ENCODE measurements around the gene IRAG1.

Gene IRAG1

DNA sequence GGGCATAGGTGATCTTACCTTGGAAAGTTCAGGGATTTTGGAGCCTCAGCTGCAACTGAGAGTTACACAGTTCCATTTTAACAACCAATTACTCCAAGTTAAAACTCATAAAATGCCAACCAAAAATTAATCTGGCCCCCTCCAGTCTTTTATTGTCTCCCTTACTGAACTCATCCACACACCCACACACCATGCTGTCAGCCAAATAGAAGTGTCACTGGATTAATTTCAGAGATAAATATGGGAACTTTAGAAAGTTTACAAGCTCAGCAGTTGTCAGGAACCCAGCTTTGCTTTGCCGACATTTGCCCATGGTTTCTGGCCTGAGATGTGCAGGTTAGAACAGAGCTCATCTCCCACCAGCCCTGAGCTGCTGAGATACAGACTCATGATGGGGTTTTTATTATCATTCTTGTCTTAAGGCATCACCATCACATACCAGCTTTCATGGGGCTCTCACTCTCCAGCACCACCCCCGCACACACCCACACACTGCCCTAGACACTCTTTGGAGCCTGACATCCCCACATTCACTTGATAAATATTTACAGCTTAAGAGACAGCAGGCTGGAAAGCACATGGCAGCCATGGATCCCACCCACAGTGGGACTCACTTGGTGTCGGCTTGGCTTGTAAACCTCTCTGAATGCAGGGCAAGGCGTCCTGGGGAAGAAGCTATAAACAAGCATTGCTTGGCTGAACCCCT is 33.7 kb upstream of the IRAG1 start:
- H3K9me3 ChIP-seq (ENCODE audit: low read depth, low read length) = no peaks in the 10 kb centered on the region
- TF ChIP-seq EZH2 (IDR thresholded peaks at IDR 0.05) (no peak), POLR2AphosphoS5 (IDR thresholded peaks at IDR 0.05; ENCODE audit: borderline replicate concordance, low read depth, low read length) (no peak), FOXP2 (optimal IDR thresholded peaks at IDR 0.05; ENCODE audit: control extremely low read depth, extremely low read length, insufficient read depth) (no peak)
- H3K9ac ChIP-seq (ENCODE audit: insufficient read length) = no peak overlapping the region
- no peaks in the 10 kb centered on the region for H3K36me3 ChIP-seq (ENCODE audit: insufficient read depth, low read length)
- peak overlapping the region; percentile 64; the same call in 1 of the 2 replicates for H3K27ac ChIP-seq
- H3K4me3 ChIP-seq = no peak overlapping the region
- DNase-seq (ENCODE audit: low read depth, low spot score) = no peak

DNA sequence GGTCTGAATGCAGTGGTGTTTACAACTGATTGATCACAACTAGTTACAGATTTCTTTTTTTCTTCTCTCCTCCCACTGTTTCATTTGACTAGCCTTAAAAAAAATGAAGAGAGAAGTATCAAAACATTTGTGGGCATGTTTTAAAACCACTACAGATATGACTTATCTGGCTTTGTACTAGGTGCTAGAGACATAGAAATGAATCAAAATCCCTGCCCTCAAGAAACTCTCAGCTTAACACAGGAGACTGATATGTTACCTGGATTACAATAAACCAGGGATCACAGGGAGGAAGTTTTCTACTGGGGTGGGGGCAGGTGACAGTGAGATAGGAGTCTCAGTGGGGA is 32.3 kb upstream of the IRAG1 start:
- no peak for DNase-seq (ENCODE audit: low read depth, low spot score)
- no peaks in the 10 kb centered on the region for H3K9me3 ChIP-seq (ENCODE audit: low read depth, low read length)
- TF ChIP-seq EZH2 (IDR thresholded peaks at IDR 0.05) (no peak), POLR2AphosphoS5 (IDR thresholded peaks at IDR 0.05; ENCODE audit: borderline replicate concordance, low read depth, low read length) (no peak), FOXP2 (optimal IDR thresholded peaks at IDR 0.05; ENCODE audit: control extremely low read depth, extremely low read length, insufficient read depth) (no peak)
- no peaks in the 10 kb centered on the region for H3K36me3 ChIP-seq (ENCODE audit: insufficient read depth, low read length)
- H3K4me3 ChIP-seq = no peak overlapping the region
- H3K27ac ChIP-seq = no peak overlapping the region
- no peak overlapping the region for H3K9ac ChIP-seq (ENCODE audit: insufficient read length)

DNA sequence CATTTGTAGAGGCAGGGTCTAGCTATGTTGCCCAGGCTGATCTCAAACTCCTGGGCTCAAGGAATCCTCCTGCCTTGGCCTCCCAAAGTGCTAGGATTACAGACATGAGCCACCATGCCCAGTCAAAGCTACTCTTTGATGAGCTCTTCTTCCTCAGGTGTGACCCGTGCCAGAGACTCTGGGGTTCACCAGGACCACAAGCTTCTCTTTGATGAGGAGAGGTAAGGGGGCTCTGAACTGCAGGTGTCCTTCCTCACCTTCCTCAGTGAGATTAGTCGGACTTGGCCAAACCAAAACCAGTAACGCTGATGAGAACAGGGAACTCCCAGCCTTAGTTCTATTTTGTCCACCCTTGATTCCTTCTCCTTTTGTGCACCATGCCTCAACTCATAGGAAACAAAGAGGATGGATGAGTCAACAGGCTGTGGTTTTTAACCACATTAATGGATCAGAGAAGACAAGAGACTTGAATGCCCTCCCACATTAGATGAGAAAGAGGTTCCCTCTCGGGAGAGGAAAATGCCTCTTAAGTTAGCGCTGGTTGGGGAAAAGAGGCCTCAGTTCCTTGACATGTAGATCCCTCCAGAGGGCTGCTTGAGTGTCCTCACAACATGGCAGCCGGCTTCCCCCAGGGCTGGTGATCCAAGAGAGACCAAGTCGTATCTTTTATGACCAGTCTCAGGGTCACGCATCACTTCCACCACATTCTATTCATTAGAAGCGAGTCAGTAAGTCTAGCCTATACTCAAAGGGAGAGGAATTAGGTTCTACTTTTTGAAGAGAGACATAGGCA is 31.8 kb upstream of the IRAG1 start:
- no peak overlapping the region for H3K9ac ChIP-seq (ENCODE audit: insufficient read length)
- no peaks in the 10 kb centered on the region for H3K9me3 ChIP-seq (ENCODE audit: low read depth, low read length)
- H3K36me3 ChIP-seq (ENCODE audit: insufficient read depth, low read length) = no peaks in the 10 kb centered on the region
- no peak for TF ChIP-seq POLR2AphosphoS5 (IDR thresholded peaks at IDR 0.05; ENCODE audit: borderline replicate concordance, low read depth, low read length)
- no peak for TF ChIP-seq EZH2 (IDR thresholded peaks at IDR 0.05)
- TF ChIP-seq FOXP2 (optimal IDR thresholded peaks at IDR 0.05; ENCODE audit: control extremely low read depth, extremely low read length, insufficient read depth) = no peak
- H3K27ac ChIP-seq = no peak overlapping the region
- DNase-seq (ENCODE audit: low read depth, low spot score) = no peak
- H3K4me3 ChIP-seq = no peak overlapping the region

DNA sequence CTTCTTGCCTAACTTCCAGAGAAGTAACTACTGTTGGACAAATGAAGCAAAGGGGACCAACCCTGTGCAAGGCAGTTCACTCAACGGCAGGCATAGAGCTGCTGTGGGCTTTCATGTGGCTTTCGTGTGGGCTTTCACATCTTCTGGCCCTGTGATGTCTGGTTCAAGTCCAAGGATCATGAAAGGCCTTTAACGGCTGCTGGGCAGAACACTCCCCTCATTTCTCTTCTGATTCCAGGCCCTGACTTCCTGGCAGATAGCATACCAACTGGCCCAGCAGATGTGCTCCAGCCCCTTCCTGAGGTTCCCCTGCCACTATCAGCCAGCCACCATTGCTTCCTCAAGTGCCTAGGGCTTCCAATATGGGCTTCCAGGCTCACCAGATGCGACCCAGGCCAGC is 28.8 kb upstream of the IRAG1 start:
- H3K9ac ChIP-seq (ENCODE audit: insufficient read length) = no peak overlapping the region
- H3K27ac ChIP-seq = no peak overlapping the region
- H3K9me3 ChIP-seq (ENCODE audit: low read depth, low read length) = no peaks in the 10 kb centered on the region
- H3K36me3 ChIP-seq (ENCODE audit: insufficient read depth, low read length) = no peaks in the 10 kb centered on the region
- TF ChIP-seq POLR2AphosphoS5 (IDR thresholded peaks at IDR 0.05; ENCODE audit: borderline replicate concordance, low read depth, low read length) (no peak), FOXP2 (optimal IDR thresholded peaks at IDR 0.05; ENCODE audit: control extremely low read depth, extremely low read length, insufficient read depth) (no peak)
- H3K4me3 ChIP-seq = no peak overlapping the region
- DNase-seq (ENCODE audit: low read depth, low spot score) = no peak

DNA sequence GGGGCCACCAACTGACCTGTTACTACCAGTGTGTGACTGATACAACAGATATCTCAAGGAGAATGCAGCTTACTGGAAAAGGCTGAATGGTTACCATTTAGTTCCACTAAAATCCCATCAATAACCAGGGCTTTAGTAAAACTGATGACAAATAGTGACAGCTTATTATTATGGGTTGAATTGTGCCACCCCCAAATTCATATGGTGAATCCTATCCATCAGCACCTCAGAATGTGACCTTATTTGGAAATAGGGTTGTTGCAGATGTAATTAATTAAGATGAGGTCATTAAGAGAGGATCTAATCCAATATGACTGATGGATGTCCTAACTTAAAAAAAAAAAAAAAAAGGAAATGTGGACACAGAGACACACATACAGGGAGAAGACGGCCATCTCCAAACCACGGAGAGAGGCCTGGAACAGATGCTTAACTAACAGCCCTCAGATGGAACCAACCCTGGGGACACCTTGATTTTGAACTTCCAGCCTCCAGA is 27.4 kb upstream of the IRAG1 start:
- no peak for DNase-seq (ENCODE audit: low read depth, low spot score)
- H3K27ac ChIP-seq = no peak overlapping the region
- no peaks in the 10 kb centered on the region for H3K9me3 ChIP-seq (ENCODE audit: low read depth, low read length)
- no peak overlapping the region for H3K4me3 ChIP-seq
- no peaks in the 10 kb centered on the region for H3K36me3 ChIP-seq (ENCODE audit: insufficient read depth, low read length)
- no peak overlapping the region for H3K9ac ChIP-seq (ENCODE audit: insufficient read length)
- no peak for TF ChIP-seq POLR2AphosphoS5 (IDR thresholded peaks at IDR 0.05; ENCODE audit: borderline replicate concordance, low read depth, low read length)
- no peak for TF ChIP-seq EZH2 (IDR thresholded peaks at IDR 0.05)
- TF ChIP-seq FOXP2 (optimal IDR thresholded peaks at IDR 0.05; ENCODE audit: control extremely low read depth, extremely low read length, insufficient read depth) = no peak

DNA sequence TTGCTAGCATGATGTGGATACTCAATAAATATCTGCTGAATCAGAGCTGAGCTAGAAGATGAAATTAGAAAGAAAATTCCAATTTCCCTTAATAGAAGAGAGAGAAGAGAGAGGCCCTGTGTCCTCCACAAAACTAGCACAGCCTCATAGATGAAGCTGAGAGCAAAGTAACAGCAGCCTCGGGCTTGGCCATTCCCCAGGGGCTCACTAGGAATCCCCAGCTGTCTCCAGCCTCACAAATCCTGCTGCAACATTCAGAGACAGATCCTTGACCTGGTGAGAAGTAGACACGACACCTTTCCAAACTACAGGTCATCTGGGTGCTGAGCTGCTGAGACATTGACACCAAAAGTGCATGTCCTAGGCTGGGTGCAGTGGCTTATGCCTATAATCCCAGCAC is 26.1 kb upstream of the IRAG1 start:
- Histone ChIP-seq H3K27ac (no peak overlapping the region), H3K36me3 (ENCODE audit: insufficient read depth, low read length) (no peaks in the 10 kb centered on the region), H3K9ac (ENCODE audit: insufficient read length) (no peak overlapping the region), H3K4me3 (no peak overlapping the region), H3K9me3 (ENCODE audit: low read depth, low read length) (no peaks in the 10 kb centered on the region)
- TF ChIP-seq EZH2 (IDR thresholded peaks at IDR 0.05) (no peak), POLR2AphosphoS5 (IDR thresholded peaks at IDR 0.05; ENCODE audit: borderline replicate concordance, low read depth, low read length) (no peak), FOXP2 (optimal IDR thresholded peaks at IDR 0.05; ENCODE audit: control extremely low read depth, extremely low read length, insufficient read depth) (no peak)
- no peak for DNase-seq (ENCODE audit: low read depth, low spot score)

DNA sequence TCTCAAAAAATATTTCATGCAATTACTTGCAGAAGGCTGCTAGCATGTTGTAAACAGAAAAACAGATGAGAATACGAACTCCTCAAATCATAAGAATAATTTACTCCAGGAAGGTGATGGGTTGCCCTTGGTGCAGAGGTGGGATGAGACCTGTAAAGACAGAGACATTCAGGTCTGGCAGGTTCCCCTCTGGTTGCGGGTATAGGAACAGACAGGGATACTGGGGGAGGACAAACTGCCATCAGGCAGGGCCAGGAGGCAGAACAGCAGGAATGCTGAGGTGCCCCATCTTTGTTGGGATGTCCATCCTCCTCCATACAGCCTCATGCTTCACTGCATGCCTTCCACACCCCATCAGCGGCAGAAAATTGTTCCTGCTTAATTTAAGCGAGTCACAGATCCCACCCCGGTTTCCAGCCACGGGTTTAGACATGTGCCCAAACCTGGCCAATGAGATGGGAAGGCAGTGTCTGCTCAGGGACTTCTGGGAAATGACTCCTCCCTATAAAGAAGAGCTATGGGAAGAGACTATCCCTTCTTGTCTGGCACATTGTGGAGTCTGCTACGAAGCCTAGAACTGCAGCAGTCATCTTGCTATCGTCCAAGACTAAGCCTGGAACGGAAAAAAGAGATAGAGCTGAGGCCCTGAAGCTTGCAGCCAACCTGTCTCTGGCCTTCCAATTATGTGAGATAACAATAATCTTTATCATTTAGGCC is 23.1 kb upstream of the IRAG1 start:
- Histone ChIP-seq H3K4me3 (no peak overlapping the region), H3K27ac (no peak overlapping the region), H3K36me3 (ENCODE audit: insufficient read depth, low read length) (no peaks in the 10 kb centered on the region), H3K9ac (ENCODE audit: insufficient read length) (no peak overlapping the region), H3K9me3 (ENCODE audit: low read depth, low read length) (no peaks in the 10 kb centered on the region)
- DNase-seq (ENCODE audit: low read depth, low spot score) = no peak
- TF ChIP-seq POLR2AphosphoS5 (IDR thresholded peaks at IDR 0.05; ENCODE audit: borderline replicate concordance, low read depth, low read length) (no peak), EZH2 (IDR thresholded peaks at IDR 0.05) (no peak), FOXP2 (optimal IDR thresholded peaks at IDR 0.05; ENCODE audit: control extremely low read depth, extremely low read length, insufficient read depth) (no peak)

DNA sequence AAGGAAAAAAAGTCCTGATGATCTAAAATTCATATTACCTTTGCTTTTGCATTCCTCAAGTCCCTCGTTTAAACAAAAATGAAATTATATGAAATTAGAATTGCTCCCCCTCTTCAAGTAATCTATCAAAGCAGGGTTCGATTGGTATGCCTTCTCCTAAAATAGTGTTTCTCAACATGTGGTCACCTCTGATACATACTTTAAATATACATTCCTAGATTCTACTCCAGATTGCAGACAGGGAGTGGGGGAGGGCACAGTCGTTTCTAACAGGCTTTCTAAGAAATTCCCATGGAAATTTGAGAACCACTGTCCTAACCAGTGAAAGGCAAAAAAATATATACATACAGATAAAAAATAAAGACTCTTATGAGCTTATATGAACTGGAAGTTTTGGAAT is 22.6 kb upstream of the IRAG1 start:
- Histone ChIP-seq H3K9me3 (ENCODE audit: low read depth, low read length) (no peaks in the 10 kb centered on the region), H3K36me3 (ENCODE audit: insufficient read depth, low read length) (no peaks in the 10 kb centered on the region), H3K4me3 (no peak overlapping the region), H3K9ac (ENCODE audit: insufficient read length) (no peak overlapping the region), H3K27ac (no peak overlapping the region)
- TF ChIP-seq FOXP2 (optimal IDR thresholded peaks at IDR 0.05; ENCODE audit: control extremely low read depth, extremely low read length, insufficient read depth) (no peak), EZH2 (IDR thresholded peaks at IDR 0.05) (no peak), POLR2AphosphoS5 (IDR thresholded peaks at IDR 0.05; ENCODE audit: borderline replicate concordance, low read depth, low read length) (no peak)
- no peak for DNase-seq (ENCODE audit: low read depth, low spot score)
